GM12872 (cell line): ENCODE measurements around the gene NDUFS6.

Experiments
- TF ChIP-seq, protein P1 (sequence below): IDR thresholded peaks from 3 replicates; pipeline ENCODE4 v1.5.1; 2011; ENCODE audit warnings: low read depth, mild to moderate bottlenecking, low read length, moderate library complexity; ENCODE audit not compliant: insufficient read depth

NDUFS6 gene

DNA sequence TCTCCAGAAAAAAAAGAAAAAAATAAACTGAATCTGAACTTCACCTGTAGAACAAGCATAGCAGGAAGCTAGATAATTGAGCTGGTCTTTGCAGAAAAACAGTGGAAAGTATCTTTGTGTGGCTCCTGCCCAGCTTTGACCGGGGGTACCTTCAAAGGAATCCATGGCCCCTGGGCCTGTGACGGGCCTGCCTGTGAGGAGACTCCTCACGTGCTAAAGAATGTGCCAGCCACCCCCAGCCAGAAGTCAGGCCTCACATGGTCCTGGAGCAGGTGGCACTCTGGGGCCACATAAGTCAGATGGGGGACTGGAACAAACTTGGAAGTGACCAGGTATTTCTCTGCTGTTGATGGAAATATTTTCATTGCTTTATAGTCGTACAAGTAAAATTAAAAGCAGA, 4.1 kb downstream of the NDUFS6 start:
- TF ChIP-seq, protein P1, sequence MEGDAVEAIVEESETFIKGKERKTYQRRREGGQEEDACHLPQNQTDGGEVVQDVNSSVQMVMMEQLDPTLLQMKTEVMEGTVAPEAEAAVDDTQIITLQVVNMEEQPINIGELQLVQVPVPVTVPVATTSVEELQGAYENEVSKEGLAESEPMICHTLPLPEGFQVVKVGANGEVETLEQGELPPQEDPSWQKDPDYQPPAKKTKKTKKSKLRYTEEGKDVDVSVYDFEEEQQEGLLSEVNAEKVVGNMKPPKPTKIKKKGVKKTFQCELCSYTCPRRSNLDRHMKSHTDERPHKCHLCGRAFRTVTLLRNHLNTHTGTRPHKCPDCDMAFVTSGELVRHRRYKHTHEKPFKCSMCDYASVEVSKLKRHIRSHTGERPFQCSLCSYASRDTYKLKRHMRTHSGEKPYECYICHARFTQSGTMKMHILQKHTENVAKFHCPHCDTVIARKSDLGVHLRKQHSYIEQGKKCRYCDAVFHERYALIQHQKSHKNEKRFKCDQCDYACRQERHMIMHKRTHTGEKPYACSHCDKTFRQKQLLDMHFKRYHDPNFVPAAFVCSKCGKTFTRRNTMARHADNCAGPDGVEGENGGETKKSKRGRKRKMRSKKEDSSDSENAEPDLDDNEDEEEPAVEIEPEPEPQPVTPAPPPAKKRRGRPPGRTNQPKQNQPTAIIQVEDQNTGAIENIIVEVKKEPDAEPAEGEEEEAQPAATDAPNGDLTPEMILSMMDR = no peak

DNA sequence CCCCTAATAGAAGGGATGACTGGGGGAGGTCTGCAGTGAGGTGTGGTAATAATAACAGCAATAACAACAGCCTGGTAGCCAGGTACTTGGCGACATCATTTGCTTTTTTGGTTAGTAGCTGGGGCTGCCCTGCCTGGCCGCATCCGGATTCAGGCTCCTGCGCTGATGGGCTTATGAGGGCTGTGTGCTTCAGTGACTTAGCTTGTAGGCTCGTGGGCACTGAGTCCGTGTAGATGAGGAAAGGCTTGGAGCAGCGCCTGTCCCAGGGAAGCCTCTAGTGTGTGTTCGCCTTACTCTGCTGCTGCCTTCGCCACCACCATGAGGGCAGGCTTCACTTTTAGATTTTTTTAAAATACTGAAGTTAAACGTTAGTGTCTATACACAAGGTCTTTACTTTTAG, 4.5 kb downstream of the NDUFS6 start:
- TF ChIP-seq, protein P1 = no peak

DNA sequence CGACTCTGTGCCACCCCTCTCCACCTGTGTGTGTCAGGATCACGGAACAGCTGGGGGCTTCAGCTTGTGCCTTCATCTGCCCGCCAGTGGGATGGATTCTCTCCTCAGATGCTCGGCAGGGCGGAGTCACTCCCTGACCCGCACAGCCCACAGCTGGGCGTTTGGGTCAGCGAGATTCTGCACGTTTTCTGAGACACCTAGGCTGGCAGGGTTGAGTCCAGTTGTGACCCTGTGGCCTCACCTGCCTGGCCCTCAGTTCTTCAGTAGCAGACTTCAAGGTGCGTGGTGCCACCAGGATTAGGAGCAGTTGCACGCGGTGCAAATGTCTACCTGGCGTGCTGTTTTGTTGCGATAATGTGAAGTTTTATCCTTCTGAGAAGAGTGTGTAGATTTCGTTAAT, 5.0 kb downstream of the NDUFS6 start:
- TF ChIP-seq, protein P1 = no peak

DNA sequence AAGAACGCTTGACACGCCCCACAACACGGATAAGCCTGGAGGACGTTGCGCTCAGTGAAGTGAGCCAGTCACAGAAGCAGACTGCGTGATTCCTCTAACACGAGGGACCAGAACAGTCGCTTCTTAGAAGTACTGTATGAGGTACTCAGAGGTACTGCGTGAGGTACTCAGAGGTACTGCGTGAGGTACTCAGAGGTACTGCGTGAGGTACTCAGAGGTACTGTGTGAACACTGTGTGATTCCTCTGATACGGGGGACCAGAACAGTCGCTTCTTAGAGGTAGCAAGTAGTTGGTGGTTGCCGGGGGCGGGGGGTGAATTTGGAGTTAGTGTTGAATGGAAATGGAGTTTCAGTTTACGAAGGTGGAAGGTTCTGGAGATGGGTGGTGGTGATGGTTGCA, 5.8 kb downstream of the NDUFS6 start:
- TF ChIP-seq, protein P1 = no peak

DNA sequence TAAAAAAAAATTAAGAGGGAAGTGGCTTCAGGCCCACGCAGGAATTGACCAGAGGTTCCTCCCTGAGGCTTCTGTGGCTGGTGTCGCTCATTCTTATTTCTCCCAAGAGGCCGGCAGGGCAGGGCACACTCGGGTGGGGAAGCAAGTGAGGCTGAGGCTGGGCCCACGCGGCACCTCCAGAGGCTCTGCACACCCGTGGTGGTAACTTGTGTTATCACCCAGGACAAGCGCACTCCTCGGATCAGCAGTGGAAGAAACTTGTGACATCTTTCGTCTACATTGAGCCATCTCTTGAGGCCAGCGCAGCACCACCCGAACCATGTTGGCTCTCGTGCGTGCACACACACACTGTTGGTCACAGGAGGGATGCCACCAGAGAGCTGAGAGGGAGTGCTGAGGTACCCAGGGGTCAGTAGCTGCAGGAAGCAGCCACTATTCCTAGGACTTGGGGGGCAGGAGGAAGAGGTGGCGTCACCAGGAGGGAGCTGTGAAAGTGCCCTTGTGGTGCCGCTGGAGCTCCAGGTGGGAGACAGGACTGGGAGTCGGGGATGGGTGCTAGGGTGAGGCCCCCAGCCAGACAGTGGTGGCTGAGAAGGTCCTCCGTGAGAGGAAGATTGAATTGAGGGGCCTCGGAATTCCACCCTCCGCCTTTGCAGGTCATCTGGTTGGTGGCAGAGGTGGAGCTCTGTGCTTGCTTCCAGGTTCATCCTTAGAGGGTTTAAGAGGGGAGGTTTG, 6.4 kb downstream of the NDUFS6 start:
- TF ChIP-seq, protein P1 = no peak

DNA sequence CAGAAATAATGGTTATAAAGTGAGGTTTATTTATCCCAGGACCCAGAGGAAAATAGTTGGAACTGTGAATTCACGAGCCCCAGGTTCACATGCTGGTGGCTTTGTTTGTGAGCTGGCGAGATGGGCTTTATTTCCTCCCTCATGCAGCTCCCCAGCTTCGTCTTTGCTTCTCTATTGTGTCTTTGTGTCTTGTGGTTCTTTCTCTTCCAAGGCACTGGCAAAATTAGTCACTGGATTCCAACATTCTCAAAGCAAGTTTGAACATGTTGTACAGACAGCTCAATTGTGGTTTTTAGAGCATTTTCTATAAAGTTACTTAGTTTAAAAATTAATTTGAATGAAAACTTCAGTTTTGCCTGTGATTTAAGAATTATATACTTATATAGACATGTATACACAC, 7.2 kb downstream of the NDUFS6 start:
- TF ChIP-seq, protein P1 = no peak

DNA sequence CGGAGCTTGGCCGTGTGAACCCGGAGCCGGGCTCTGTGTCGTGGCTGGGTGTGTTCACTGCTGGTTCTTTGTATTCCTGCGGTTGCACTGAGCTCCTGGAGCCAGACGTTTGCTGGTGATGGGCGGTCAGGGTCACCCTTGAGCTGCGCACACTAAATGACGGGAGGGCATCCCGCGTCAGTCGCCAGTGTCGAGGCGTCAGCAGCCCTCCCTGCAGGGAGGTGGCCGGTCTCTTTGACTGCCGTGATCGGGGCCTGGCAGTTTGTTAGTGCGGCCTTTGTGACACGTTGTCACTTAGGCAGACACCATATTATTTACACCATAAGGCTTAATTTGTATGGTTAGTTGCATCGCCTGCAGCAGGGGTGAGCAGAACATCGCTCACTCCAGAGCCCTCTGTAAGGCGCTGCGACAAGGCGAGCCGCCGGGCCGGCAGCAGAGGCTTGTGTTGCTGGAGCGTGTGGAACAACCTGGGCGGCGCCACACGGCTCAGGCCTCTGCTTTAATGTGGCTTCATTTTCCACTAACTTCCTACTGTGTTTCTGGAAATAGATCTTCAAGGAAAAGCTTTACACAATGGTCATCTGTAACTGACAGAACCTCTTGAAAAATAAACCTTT, 8.3 kb downstream of the NDUFS6 start:
- TF ChIP-seq, protein P1 = no peak
